H1 (cell line): ENCODE results near the gene MDM1. TPM values are rescaled to one million over a fixed set of nuclear protein-coding genes. Genes with fewer than 3 reads are reported as not detected.

Experiments
- CBX5 ChIP-seq: fragments of 300-800, 300-1000 bp; sonication (generic); IDR thresholded peaks from 2 replicates; pipeline ENCODE4 v1.7.1; 2016; ENCODE audit warnings: antibody characterized with exemption, low read length, low read depth
- CHD7 ChIP-seq: fragments of 300-600 bp; sonication (generic); IDR thresholded peaks from 2 replicates; pipeline ENCODE4 v1.7.1; 2012; ENCODE audit warnings: low read length, moderate library complexity, mild to moderate bottlenecking, inconsistent platforms; ENCODE audit not compliant: insufficient replicate concordance
- JUN ChIP-seq: IDR thresholded peaks from 2 replicates; pipeline ENCODE4 v1.6.1; 2011; ENCODE audit warnings: low read depth, mild to moderate bottlenecking, improper control_type of control experiment, low read length
- JUND ChIP-seq: IDR thresholded peaks from 2 replicates; pipeline ENCODE4 v1.6.1; 2011; ENCODE audit warnings: mild to moderate bottlenecking, improper control_type of control experiment, low read length
- KDM4A ChIP-seq: IDR thresholded peaks from one replicate; pipeline ENCODE4 v1.7.1; 2012; ENCODE audit warnings: low read depth, mild to moderate bottlenecking, moderate library complexity, low read length, inconsistent platforms; ENCODE audit not compliant: severe bottlenecking
- polyA plus RNA-seq, 7 experiments: library from polyadenylated mRNA; depleted of rRNA in 3 of 7; stranded (reverse) in 5 of 7; unstranded in 2 of 7; fragments of >200 nt in 5 of 7; fragments of 200-250 nt in 2 of 7; gene quantifications; 1 replicate in 5 of 7; 2 replicates in 1 of 7; 4 replicates in 1 of 7; pipeline versions ENCODE4 v1.2.1 to v1.2.3, GENCODE V29; 2011 to 2013; ENCODE audit warnings: missing spikeins in 2 of 7, mixed read lengths in 2 of 7
- total RNA-seq: library from RNA; stranded (reverse); fragmentation: NEBNext Ultra II Directional; extraction: Animal tissue kit (Norgen Biotek cat#: 25700); gene quantifications from 2 replicates; pipeline ENCODE4 v1.2.1, GENCODE V29; 2021

Gene MDM1
- total and polyA plus RNA-seq, 2 of the 8 experiments (the other 6 are each of a cell fraction or from before 2014, with no cell fraction given), result 3.1 to 10.7 TPM

- TF ChIP-seq CHD7 (no peak), JUND (no peak), KDM4A (no peak), JUN (no peak), CBX5 (no peak)
These were observed 5.4 kb downstream of the MDM1 start (continued) for GRCh38 chr12:68326716-68327115.
